ENCODE data around the gene C1orf21. TPM values are rescaled to one million over a fixed set of nuclear protein-coding genes. Genes with fewer than 3 reads are reported as not detected.

The C1orf21 gene
- total RNA-seq, 2 experiments from 2014 or later: 7.7 to 8.8 TPM

DNA sequence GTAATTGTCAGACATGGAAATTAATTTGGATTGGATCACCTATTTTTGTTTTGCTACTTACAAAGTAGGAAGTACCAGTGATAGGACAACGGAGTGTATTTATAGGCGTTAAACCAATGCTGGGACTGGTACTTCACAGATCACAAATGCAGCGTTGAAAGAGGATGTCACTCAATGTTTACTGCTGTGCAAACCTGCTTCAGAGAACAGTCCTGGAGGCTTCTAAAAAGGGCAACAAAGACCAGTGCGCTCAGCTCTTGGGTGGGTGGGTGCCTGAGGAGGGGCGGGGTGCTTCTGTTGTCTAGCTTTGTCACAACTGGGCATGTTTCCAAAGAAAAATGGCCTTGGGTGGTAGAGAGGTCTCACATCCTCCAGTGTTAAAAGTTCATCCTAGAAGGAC, 2.1 kb downstream of the C1orf21 start:
- H3K4me1 Mint-ChIP-seq: peaks cover 19% of the 10 kb centered on the region
- POLR2A ChIA-PET: no interaction called here
- CTCF ChIA-PET: interaction anchor here (0.5 to 0.6 kb wide), 2 partner anchors 657 to 1142 kb away, joined by 3 read pairs; partner anchors contain the start of gene RNF2
- no peak overlapping the region for H3K4me3 Mint-ChIP-seq
- H3K27me3 Mint-ChIP-seq: peaks cover 72% of the 10 kb centered on the region
- H3K9me3 Mint-ChIP-seq: no peaks in the 10 kb centered on the region
- DNase-seq: no peak
- H3K36me3 Mint-ChIP-seq (ENCODE audit: low read depth): peaks cover 4% of the 10 kb centered on the region
- no peak overlapping the region for H3K27ac Mint-ChIP-seq

DNA sequence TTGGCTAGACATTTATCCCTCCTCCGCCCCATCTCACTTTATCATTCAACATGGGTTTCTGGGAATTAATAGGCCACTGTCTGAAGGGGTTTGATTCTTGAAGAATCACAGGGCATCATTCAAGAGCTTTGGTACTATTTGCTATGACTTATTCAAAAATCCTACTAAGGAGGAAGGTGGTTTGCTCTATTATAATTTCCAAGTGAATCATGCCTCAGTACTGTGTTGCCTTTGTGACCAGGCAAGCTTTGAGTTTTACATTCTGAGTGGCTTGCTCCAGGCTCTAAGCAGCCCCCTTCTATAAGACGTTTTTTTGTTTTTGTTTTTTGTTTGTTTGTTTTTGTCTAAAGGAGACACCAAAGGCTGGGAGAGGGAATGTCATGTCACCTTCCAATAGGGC, 2.6 kb downstream of the C1orf21 start:
- Mint-ChIP-seq H3K27ac (no peak overlapping the region), H3K4me1 (peaks cover 19% of the 10 kb centered on the region), H3K36me3 (ENCODE audit: low read depth) (peaks cover 4% of the 10 kb centered on the region), H3K9me3 (no peaks in the 10 kb centered on the region), H3K27me3 (peaks cover 72% of the 10 kb centered on the region), H3K4me3 (no peak overlapping the region)
- ChIA-PET POLR2A (no interaction called here), CTCF (interaction anchor here (0.6 kb wide), 1 partner anchor 1142 kb away, joined by 3 read pairs; no protein-coding TSS in a partner anchor)
- no peak for DNase-seq

DNA sequence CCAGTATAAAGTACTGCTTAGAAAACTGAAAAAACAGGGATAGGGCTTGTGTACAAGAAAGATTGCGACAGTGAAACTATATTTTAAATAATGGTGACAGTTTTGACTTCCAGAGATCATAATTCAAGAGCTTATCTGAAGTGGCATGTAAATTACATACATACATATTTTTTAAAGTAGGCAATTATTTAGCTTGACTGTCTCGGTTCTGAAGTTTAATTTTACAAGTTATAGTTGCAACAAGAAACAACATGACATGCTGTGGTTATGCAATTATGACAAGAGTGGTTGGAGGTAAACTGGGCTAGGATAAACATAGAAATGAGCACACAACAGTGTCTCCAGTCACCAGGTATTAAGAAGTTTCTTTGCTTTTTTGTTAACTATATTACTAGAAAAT, 4.1 kb downstream of the C1orf21 start:
- H3K4me3 Mint-ChIP-seq: no peak overlapping the region
- CTCF ChIA-PET: no interaction called here
- peaks cover 67% of the 10 kb centered on the region for H3K27me3 Mint-ChIP-seq

DNA sequence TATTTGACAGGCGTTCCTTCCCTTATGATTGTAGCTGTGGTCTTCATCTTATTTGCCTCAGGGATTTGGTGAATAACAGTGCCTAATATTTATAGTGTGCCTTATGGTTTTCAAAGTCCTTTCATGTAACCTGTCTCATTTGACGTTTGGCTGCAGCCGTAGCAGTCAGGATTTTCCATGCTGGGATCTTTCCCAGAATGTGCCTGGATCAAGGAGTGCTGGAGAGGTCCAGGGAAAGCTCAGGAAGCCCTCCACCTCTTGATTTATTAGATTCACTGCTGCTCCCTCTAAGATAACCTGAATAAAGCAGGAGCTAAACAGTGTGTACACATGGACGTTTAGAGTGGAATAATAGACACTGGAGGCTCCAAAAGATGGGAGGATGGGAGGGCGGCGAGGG, 5.2 kb downstream of the C1orf21 start:
- peaks cover 73% of the 10 kb centered on the region for H3K27me3 Mint-ChIP-seq
- H3K9me3 Mint-ChIP-seq: no peaks in the 10 kb centered on the region
- peaks cover 4% of the 10 kb centered on the region for H3K36me3 Mint-ChIP-seq (ENCODE audit: low read depth)
- ChIA-PET CTCF (no interaction called here), POLR2A (no interaction called here)
- no peak for DNase-seq
- H3K4me3 Mint-ChIP-seq: no peak overlapping the region
- H3K4me1 Mint-ChIP-seq: peaks cover 13% of the 10 kb centered on the region
- no peak overlapping the region for H3K27ac Mint-ChIP-seq

More for the DNA sequence above, 4.1 kb downstream of the C1orf21 start:
- peaks cover 4% of the 10 kb centered on the region for H3K36me3 Mint-ChIP-seq (ENCODE audit: low read depth)
- no peak overlapping the region for H3K27ac Mint-ChIP-seq
- POLR2A ChIA-PET: interaction anchor here (0.7 kb wide), 1 partner anchor 8 kb away, joined by 3 read pairs; no protein-coding TSS in a partner anchor
- H3K9me3 Mint-ChIP-seq: no peaks in the 10 kb centered on the region
- no peak for DNase-seq
- H3K4me1 Mint-ChIP-seq: peaks cover 17% of the 10 kb centered on the region

- no peaks in the 10 kb centered on the region for H3K9me3 Mint-ChIP-seq
- peaks cover 9% of the 10 kb centered on the region for H3K4me1 Mint-ChIP-seq
- no peak overlapping the region for H3K4me3 Mint-ChIP-seq
- DNase-seq: no peak
- H3K36me3 Mint-ChIP-seq (ENCODE audit: low read depth): peaks cover 4% of the 10 kb centered on the region
- H3K27me3 Mint-ChIP-seq: peaks cover 69% of the 10 kb centered on the region
- H3K27ac Mint-ChIP-seq: no peak overlapping the region
- ChIA-PET POLR2A (no interaction called here), CTCF (no interaction called here)
Measured at GRCh38 chr1:184392779-184393522, 6.1 kb downstream of the C1orf21 start.

DNA sequence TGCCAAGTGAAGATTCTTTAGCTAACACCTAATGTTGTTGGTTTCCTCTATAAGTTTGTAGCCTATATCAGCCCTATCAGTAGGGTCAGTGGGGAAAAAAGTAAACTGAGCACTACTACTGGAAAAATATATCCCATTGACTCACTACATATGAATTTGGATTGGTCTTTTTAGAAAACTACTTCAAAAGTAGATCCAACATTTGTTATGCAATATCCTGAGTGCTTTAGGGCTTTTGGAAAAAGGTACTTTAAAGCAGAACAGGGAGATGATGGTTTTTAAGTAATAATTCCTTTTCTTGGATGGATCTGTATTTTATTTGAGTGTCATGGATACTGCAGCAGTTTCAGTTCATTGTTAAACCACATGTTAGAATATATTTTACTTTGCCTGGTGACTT, 7.1 kb downstream of the C1orf21 start:
- Mint-ChIP-seq H3K27ac (no peak overlapping the region), H3K27me3 (peaks cover 59% of the 10 kb centered on the region), H3K4me1 (no peaks in the 10 kb centered on the region), H3K4me3 (no peak overlapping the region), H3K36me3 (ENCODE audit: low read depth) (no peaks in the 10 kb centered on the region), H3K9me3 (no peaks in the 10 kb centered on the region)
- ChIA-PET POLR2A (no interaction called here), CTCF (no interaction called here)
- no peak for DNase-seq

- H3K36me3 Mint-ChIP-seq (ENCODE audit: low read depth): no peaks in the 10 kb centered on the region
- no peak for DNase-seq
- H3K27ac Mint-ChIP-seq: no peak overlapping the region
- POLR2A ChIA-PET: no interaction called here
- CTCF ChIA-PET: no interaction called here
- peaks cover 50% of the 10 kb centered on the region for H3K27me3 Mint-ChIP-seq
- no peak overlapping the region for H3K4me3 Mint-ChIP-seq
- H3K9me3 Mint-ChIP-seq: no peaks in the 10 kb centered on the region
- H3K4me1 Mint-ChIP-seq: no peaks in the 10 kb centered on the region
Measured at GRCh38 chr1:184395370-184395769, 8.5 kb downstream of the C1orf21 start.

DNA sequence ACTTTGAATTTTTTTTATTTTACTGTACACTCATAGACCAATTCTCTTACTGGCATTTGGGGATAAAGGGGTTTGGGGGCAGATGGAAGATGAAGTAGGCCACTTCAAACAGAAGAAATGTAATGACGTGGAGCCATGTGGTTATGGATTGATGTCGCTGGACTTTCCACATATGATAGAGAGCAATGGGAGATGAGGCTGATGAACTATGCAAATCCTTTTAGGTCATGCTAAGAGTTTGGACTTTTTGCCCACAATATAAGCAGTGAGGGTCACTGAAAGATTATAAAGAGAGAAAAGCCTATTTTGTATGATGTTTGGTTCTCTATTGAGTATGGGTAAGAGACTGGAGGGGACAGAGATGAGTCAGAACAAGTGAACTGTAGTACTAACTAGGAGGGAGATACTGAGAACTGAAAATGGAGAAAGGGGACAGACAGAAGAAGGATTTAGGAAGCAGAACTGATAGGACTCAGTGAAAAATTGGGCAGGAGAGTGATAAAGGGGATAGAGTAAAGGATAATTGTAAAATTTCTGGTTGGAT, 9.2 kb downstream of the C1orf21 start:
- H3K36me3 Mint-ChIP-seq (ENCODE audit: low read depth): no peaks in the 10 kb centered on the region
- H3K9me3 Mint-ChIP-seq: no peaks in the 10 kb centered on the region
- no peak overlapping the region for H3K27ac Mint-ChIP-seq
- H3K4me3 Mint-ChIP-seq: no peak overlapping the region
- CTCF ChIA-PET: no interaction called here
- no peak for DNase-seq
- peaks cover 46% of the 10 kb centered on the region for H3K27me3 Mint-ChIP-seq
- H3K4me1 Mint-ChIP-seq: no peaks in the 10 kb centered on the region
- POLR2A ChIA-PET: no interaction called here

GRCh38 chr1:184399192-184399847, 12.5 kb downstream of the C1orf21 start:
- Mint-ChIP-seq H3K27ac (no peak overlapping the region), H3K4me3 (no peak overlapping the region), H3K36me3 (ENCODE audit: low read depth) (no peaks in the 10 kb centered on the region), H3K9me3 (no peaks in the 10 kb centered on the region), H3K27me3 (peaks cover 28% of the 10 kb centered on the region), H3K4me1 (no peaks in the 10 kb centered on the region)
- ChIA-PET CTCF (no interaction called here), POLR2A (no interaction called here)
- no peak for DNase-seq

- H3K9me3 Mint-ChIP-seq: no peaks in the 10 kb centered on the region
- H3K27me3 Mint-ChIP-seq: peaks cover 12% of the 10 kb centered on the region
- H3K4me3 Mint-ChIP-seq: no peak overlapping the region
- no peaks in the 10 kb centered on the region for H3K4me1 Mint-ChIP-seq
- CTCF ChIA-PET: no interaction called here
- no peak overlapping the region for H3K27ac Mint-ChIP-seq
- POLR2A ChIA-PET: no interaction called here
- no peaks in the 10 kb centered on the region for H3K36me3 Mint-ChIP-seq (ENCODE audit: low read depth)
- DNase-seq: no peak
Measured at GRCh38 chr1:184403961-184404726, 17.3 kb downstream of the C1orf21 start.

- ChIA-PET CTCF (no interaction called here), POLR2A (no interaction called here)
- Mint-ChIP-seq H3K36me3 (ENCODE audit: low read depth) (no peaks in the 10 kb centered on the region), H3K4me3 (no peak overlapping the region), H3K27ac (no peak overlapping the region), H3K27me3 (peaks cover 12% of the 10 kb centered on the region), H3K9me3 (no peaks in the 10 kb centered on the region), H3K4me1 (no peaks in the 10 kb centered on the region)
- no peak for DNase-seq
Measured at GRCh38 chr1:184404727-184405027, 17.8 kb downstream of the C1orf21 start.

DNA sequence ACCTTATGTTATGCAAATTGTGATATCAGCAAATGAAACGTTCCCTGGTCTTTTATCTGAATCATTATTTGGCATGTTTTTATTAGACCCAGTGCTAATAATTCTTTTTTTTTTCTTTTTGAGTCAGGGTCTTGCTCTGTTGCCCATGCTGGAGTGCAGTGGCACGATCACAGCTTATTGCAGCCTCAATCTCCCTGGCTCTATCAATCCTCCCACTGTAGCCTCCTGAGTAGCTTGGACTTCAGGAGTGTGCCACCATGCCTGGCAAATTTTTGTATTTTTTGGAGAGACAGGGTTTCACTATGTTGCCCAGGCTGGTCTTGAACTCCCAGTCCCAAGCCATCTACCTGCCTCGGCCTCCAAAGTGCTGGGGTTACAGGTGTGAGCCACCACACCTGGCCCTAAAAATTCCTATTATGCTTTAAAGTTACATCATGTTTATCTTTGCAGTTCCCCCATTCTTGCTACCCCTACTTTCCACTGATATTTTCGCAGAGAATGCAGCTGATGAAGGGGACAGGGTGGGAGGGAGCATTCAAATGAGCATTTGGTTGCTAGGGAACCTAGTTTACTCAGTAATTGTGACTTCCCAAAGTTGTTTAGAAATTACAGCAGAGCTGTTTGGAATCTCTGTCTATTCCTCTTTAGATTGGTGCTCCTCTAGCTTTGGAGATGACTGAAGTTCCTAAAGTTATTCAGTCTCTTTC, 18.4 kb downstream of the C1orf21 start:
- Mint-ChIP-seq H3K4me3 (no peak overlapping the region), H3K4me1 (no peaks in the 10 kb centered on the region), H3K9me3 (no peaks in the 10 kb centered on the region), H3K36me3 (ENCODE audit: low read depth) (no peaks in the 10 kb centered on the region), H3K27me3 (peaks cover 11% of the 10 kb centered on the region), H3K27ac (no peak overlapping the region)
- ChIA-PET POLR2A (no interaction called here), CTCF (no interaction called here)
- DNase-seq: no peak

DNA sequence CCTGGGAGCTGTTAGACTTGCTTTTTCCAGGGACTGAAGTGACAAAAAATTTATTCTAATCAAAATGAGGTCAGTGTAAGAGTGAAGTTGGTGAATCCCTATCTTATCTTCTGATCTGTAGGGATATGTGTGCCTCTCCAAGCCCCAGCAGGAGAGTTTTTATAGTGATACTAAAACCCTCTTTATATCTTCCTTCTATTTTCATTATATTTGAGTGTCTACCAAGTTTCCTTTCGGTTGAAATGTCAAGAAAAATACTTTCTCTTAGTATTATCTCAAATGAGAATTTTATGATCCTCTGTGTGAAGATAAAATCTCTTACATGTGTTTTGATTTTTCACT, 18.9 kb downstream of the C1orf21 start:
- H3K4me3 Mint-ChIP-seq: no peak overlapping the region
- DNase-seq: no peak
- no peaks in the 10 kb centered on the region for H3K4me1 Mint-ChIP-seq
- H3K9me3 Mint-ChIP-seq: no peaks in the 10 kb centered on the region
- H3K27ac Mint-ChIP-seq: no peak overlapping the region
- CTCF ChIA-PET: no interaction called here
- no peaks in the 10 kb centered on the region for H3K36me3 Mint-ChIP-seq (ENCODE audit: low read depth)
- POLR2A ChIA-PET: no interaction called here
- H3K27me3 Mint-ChIP-seq: peaks cover 8% of the 10 kb centered on the region

All from activated CD4-positive, alpha-beta memory T cell treated with anti-CD3 and anti-CD28 coated beads, Interleukin-2, amount 10 ng/mL, durations not matched to agents 7 days and 5 days (primary cell).